Stimulated activated CD4-positive, alpha-beta T cell treated with anti-CD3 and anti-CD28 coated beads, Interleukin-12 subunit alpha, Interleukin-12 subunit beta, amount 100 ng/mL, for 24 hours (primary cell): ENCODE data around the gene SH3RF1.
"Not testable (repeated sequence)": the region's sequence is repeated elsewhere in the genome, so short reads cannot be mapped to it uniquely, and the experiment has no call there.

ENCODE experiments used
- DNase-seq, 2 experiments: peaks; one replicate each; pipeline ENCODE4 v3.0.0-alpha.2; 2020; ENCODE audit warnings: low read depth in 2 of 2

Gene SH3RF1

GRCh38 chr4:169270810-169271691 is at the start of gene SH3RF1:
SH3RF1 (minus strand) TSS chr4:169270956; CDS start chr4:169269212, 1,744 bp downstream.
- peak; percentile 8 to 31 for DNase-seq

GRCh38 chr4:169315530-169316343 is 45.0 kb upstream of the SH3RF1 start:
- DNase-seq, result no peak

- DNase-seq, result no peak
Observed at GRCh38 chr4:169314906-169315305, 44.1 kb upstream of the SH3RF1 start.

- no peak for DNase-seq
Observed at GRCh38 chr4:169313732-169314131, 43.0 kb upstream of the SH3RF1 start.

- no peak for DNase-seq
Observed at GRCh38 chr4:169312690-169313422, 42.1 kb upstream of the SH3RF1 start.

- no peak for DNase-seq
Observed at GRCh38 chr4:169311643-169312365, 41.0 kb upstream of the SH3RF1 start.

- no peak for DNase-seq
Observed at GRCh38 chr4:169309326-169309967, 38.7 kb upstream of the SH3RF1 start.

- DNase-seq, result no peak
Observed at GRCh38 chr4:169307576-169307975, 36.8 kb upstream of the SH3RF1 start.

- no peak for DNase-seq
Observed at GRCh38 chr4:169305651-169306050, 34.9 kb upstream of the SH3RF1 start.

GRCh38 chr4:169305173-169305572 is 34.4 kb upstream of the SH3RF1 start:
- no peak for DNase-seq

- no peak for DNase-seq
Observed at GRCh38 chr4:169295822-169296221, 25.1 kb upstream of the SH3RF1 start.

GRCh38 chr4:169293343-169294176 is 22.8 kb upstream of the SH3RF1 start:
- DNase-seq, result no peak

- not testable (repeated sequence) for DNase-seq
Observed at GRCh38 chr4:169287983-169288382, 17.2 kb upstream of the SH3RF1 start.

GRCh38 chr4:169286562-169287301 is 16.0 kb upstream of the SH3RF1 start:
- no peak for DNase-seq

- DNase-seq, result no peak
Observed at GRCh38 chr4:169283114-169283509, 12.4 kb upstream of the SH3RF1 start.

- DNase-seq, result no peak
Observed at GRCh38 chr4:169282429-169283113, 11.8 kb upstream of the SH3RF1 start.

- no peak for DNase-seq
Observed at GRCh38 chr4:169279108-169279507, 8.4 kb upstream of the SH3RF1 start.

GRCh38 chr4:169278624-169279023 is 7.9 kb upstream of the SH3RF1 start:
- no peak for DNase-seq

- DNase-seq, result not testable (repeated sequence)
Observed at GRCh38 chr4:169277838-169278237, 7.1 kb upstream of the SH3RF1 start.
